Liver (tissue), 3 donors: Measurements from ENCODE around the gene BEST3.

Experiments
- CTCF ChIP-seq: fragments of 150-350 bp; IDR thresholded peaks from 2 replicates; pipeline ENCODE4 v1.5.1; 2017; ENCODE audit warnings: improper control_type of control experiment, low read depth, low read length; ENCODE audit not compliant: missing input control
- GABPA ChIP-seq, 2 donors: IDR thresholded peaks in 1 of 2; conservative IDR thresholded peaks in 1 of 2; 2 replicates each; pipeline ENCODE4 v1.6.1; 2016; ENCODE audit warnings: antibody characterized with exemption in 2 of 2, mild to moderate bottlenecking in 1 of 2, moderate library complexity in 1 of 2
- HNF4A ChIP-seq, 2 donors: conservative IDR thresholded peaks; 2 replicates each; pipeline ENCODE4 v1.6.1; 2016; ENCODE audit warnings: antibody characterized with exemption in 2 of 2, mild to moderate bottlenecking in 2 of 2
- HNF4G ChIP-seq: IDR thresholded peaks from 2 replicates; pipeline ENCODE4 v1.6.1; 2016; ENCODE audit warnings: antibody characterized with exemption
- JUND ChIP-seq, 2 donors: IDR thresholded peaks; 2 replicates each; pipeline ENCODE4 v1.6.1; 2016; ENCODE audit warnings: antibody characterized with exemption in 2 of 2
- MAX ChIP-seq: IDR thresholded peaks from 2 replicates; pipeline ENCODE4 v1.6.1; 2016; ENCODE audit warnings: antibody characterized with exemption
- RAD21 ChIP-seq, 2 donors: IDR thresholded peaks; 2 replicates each; pipeline ENCODE4 v1.6.1; 2016; ENCODE audit warnings: antibody characterized with exemption in 2 of 2, mild to moderate bottlenecking in 2 of 2
- REST ChIP-seq: IDR thresholded peaks from 2 replicates; pipeline ENCODE4 v1.6.1; 2016; ENCODE audit warnings: antibody characterized with exemption, mild to moderate bottlenecking
- SP1 ChIP-seq: IDR thresholded peaks from 2 replicates; pipeline ENCODE4 v1.6.1; 2018; ENCODE audit warnings: antibody characterized with exemption, mild to moderate bottlenecking
- TAF1 ChIP-seq: conservative IDR thresholded peaks from 2 replicates; pipeline ENCODE4 v1.6.1; 2016; ENCODE audit warnings: antibody characterized with exemption, mild to moderate bottlenecking
- YY1 ChIP-seq: IDR thresholded peaks from 2 replicates; pipeline ENCODE4 v1.6.1; 2016; ENCODE audit warnings: antibody characterized with exemption, mild to moderate bottlenecking
- donor health status: healthy.
- donor health status: healthy.

- TF ChIP-seq TAF1 = no peak
- TF ChIP-seq SP1 = no peak
- TF ChIP-seq RAD21 (IDR thresholded peaks at IDR 0.05) = no peak
- no peak for TF ChIP-seq JUND (IDR thresholded peaks at IDR 0.05)
- no peak for TF ChIP-seq CTCF
- TF ChIP-seq REST = no peak
- no peak for TF ChIP-seq HNF4G
- no peak for TF ChIP-seq MAX
- TF ChIP-seq GABPA (IDR thresholded peaks at IDR 0.05 in 1 of 2, conservative IDR thresholded peaks at IDR 0.05 in 1 of 2) = no peak
- no peak for TF ChIP-seq HNF4A (conservative IDR thresholded peaks at IDR 0.05)
- no peak for TF ChIP-seq YY1
These were observed 77.6 kb downstream of the BEST3 start for GRCh38 chr12:69621551-69621950.
